DMS53 treated with DMSO at 0.1 percent for 48 hours (cell line): ENCODE data around the gene DLG2.
A peak's percentile ranks its signal among the peaks of the same experiment; 100 is the strongest.
"Not testable (repeated sequence)": the region's sequence is repeated elsewhere in the genome, so short reads cannot be mapped to it uniquely, and the experiment has no call there.

Source experiments
- DNase-seq: peaks from one replicate; lab custom pipeline; 2025; ENCODE audit not compliant: unreplicated experiment; lab: John Stamatoyannopoulos, UW

DLG2 gene

GRCh38 chr11:85627332-85627997 lies at the start of gene DLG2:
Gene DLG2 (minus strand): TSS chr11:85627344.
- DNase-seq: peak; percentile 67

- no peak for DNase-seq
Observed at GRCh38 chr11:85673393-85673792, 46.2 kb upstream of the DLG2 start.

DNA sequence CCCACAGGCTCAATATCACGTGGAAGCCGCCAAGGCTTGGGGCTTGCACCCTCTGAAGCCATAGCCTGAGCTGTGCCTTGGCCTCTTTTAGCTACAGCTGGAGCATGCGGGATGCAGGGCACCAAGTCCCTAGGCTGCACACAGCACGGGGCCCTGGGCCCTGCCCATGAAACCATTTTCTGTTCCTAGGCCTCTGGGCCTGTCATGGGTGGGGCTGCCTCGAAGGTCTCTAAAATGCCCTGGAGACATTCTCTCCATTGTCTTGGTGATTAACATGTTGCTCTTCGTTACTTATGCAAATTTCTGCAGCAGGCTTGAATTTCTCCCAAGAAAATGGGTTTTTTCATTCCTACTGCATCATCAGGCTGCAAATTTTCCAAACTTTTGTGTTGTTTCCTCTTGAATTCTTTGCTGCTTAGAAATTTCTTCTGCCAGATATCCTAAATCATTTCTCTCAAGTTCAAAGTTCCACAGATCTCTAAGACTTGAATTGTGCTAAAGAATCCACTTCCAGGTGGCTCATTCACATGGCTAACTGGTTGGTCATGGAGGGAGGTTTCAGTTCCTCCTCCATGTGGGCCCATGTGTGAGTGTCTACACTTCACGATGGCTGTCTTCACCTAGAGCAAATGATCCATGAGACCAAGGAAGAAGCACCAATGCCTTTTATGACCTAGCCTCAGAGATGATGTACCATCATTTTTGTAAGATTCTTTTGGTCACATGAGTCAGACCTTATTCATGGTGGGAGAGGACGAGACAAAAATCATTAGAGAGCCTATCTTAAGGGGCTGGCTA lies 45.2 kb upstream of the DLG2 start:
- DNase-seq: no peak

DNA sequence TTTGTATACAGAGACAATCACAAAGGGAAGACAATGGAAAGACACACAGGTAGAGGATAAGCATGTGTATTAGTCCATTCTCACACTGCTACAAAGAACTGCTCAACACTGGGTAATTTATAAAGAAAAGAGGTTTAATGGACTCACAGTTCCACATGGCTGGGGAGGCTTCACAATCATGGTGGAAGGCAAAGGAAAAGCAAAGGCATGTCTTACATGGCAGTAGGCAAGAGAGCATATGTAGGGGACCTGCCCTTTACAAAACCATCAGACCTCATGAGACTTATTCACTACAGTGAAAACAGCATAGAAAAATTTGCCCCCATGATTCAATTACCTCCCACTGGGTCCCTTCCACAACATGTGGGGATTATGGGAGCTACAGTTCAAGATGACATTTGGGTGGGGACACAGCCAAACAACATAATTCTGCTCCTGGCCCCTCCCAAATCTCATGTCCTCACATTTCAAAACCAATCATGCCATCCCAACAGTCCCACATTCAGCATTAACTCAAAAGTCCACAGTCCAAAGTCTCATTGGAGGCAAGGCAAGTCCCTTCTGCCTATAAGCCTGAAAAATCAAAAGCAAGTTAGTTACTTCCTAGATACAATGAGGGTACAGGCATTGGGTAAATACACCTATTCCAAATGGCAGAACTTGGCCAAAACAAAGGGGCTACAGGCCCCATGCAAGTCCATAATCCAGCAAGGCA lies 44.0 kb upstream of the DLG2 start:
- not testable (repeated sequence) for DNase-seq

GRCh38 chr11:85668157-85668556 lies 41.0 kb upstream of the DLG2 start:
- no peak for DNase-seq

DNA sequence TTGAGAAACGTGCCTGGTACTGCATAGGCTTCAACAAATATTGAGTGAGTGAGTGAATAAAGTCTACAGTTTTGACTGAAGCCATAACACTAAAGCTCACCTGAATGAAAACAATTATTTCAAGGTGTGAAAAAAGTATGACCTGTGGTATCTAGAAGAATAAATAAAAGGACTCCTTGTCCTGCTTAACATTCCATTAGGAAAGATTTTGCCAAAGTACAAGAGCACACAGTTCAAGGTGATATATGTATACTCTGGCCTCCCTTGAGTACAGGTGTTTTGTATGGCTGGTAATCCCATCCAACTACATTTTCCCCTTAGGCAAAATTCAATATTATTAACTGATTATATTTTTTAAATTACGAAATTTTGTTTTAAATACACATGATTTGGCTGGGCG lies 39.5 kb upstream of the DLG2 start:
- no peak for DNase-seq

GRCh38 chr11:85665733-85666132 lies 38.6 kb upstream of the DLG2 start:
- DNase-seq: no peak

DNA sequence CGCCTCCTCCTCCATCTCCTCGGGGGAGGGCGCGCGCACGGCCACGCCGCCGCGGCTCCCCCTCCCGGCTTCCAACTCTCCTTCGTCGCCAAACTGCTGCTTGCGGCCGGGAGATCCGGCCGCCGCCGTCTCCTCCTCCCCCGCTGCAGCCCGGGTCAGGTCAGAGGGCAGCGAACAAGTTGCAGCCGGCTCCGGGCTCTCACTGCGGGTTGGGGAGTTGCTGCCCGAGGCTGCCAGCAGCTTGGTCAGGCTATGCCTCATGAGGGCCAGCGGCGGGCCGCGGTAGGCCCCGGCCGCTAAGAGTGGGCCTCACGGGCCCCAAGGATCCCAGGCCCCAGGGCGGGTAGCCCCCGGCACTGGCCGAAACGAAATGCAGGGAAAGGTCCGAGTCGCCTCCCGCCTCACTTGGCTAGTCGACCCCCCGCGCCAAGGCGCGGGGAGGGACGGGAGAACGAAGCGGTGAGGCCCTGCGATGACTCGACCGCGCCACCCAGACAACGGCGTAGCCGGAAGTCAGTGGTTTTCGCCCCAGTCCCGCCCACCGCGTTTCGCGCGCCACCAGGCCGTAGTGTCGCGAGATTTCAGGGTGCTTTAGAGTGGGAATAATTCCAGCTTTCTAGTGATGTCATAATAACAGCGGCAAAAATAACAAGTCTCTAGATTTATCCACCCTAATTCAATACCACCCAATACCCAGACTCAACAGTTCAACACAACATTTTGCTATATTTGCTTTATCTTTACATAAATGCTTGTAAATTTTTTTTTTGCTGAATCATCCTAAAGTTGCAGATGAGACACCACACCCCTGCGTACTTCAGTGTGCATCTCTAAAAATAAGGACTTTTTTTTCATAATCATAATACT lies 37.7 kb upstream of the DLG2 start, which contains the start of gene CREBZF:
Gene CREBZF, minus strand, starts transcription at position 515 of the 867 bp plus-strand sequence. Its CDS starts 254 bp downstream, at position 261.
- peak; percentile 98 for DNase-seq

DNA sequence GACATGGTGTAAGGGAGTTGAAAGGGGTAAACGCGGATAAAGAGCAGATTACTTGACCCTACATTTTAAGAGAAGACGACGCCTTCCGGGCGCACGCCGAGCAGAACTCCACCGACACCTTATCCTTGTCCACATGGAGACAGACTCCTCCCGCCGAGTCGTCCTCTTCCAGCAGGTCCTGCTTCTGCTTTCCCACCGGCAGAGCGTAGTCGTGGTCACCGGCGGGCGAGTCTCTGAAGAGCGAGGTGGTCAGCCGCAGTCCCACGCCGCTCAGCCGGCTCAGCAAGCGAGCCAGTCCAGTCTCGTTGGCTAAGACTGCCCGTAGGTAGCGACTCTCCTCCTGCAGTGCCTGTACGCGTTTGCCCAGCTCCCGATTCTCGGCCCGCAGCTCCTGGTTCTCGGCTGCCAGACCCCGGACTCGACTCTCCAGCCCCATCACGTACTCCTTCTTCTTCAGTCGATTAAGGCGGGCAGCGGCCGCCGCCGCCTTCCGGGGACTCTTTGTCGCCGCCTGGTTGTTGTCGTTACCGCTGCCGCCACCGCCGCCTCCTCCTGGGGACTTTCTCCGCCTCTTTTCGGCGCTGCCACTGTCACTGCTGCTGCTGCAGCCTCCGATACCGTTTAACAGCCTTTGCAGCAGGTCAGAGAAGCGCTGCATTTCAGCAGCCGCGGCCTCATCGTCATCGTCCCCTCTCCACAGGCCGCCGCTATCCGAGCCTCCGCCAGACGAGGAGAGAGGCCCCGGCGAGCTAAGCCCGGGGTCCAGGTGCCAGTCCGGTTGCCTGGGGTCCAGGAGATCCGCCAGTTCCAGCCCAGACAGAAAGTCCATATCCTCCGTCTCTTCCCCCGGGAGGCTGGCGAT lies 36.8 kb upstream of the DLG2 start:
- DNase-seq: peak; percentile 83

DNA sequence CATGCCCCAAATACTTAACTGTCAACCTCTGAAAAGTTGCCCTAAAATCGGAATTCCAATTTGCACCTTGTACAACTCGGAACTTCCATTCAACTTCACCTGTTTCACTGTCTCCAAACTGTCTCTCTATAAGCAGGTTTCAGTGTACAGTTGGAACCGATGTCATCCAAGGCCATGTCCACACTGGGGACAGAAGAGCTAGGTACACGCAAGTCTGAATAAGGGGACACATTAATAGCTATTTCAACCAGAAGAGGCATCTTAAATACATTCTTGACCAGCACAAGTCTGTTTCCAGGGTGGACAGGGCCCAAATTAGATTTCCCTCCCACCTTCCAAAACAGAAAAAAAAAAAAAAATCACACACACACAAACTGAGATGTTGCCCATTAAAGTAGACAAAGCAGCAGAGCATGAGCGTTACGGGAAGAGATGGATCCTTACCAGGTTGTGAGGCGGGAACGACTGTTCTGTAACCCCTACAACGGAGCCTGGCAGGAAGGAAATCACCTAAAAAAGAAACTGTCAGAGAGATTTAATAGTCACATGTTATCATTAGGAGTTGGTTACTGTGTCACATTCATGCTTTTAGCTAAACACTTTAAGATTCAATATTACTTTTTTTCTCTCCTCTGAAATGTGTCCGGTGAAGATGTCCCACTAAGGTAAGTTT lies 36.1 kb upstream of the DLG2 start:
- DNase-seq: no peak

- no peak for DNase-seq
Observed at GRCh38 chr11:85661972-85662664, 35.0 kb upstream of the DLG2 start.

GRCh38 chr11:85658180-85658579 lies 31.0 kb upstream of the DLG2 start:
- DNase-seq: no peak

DNA sequence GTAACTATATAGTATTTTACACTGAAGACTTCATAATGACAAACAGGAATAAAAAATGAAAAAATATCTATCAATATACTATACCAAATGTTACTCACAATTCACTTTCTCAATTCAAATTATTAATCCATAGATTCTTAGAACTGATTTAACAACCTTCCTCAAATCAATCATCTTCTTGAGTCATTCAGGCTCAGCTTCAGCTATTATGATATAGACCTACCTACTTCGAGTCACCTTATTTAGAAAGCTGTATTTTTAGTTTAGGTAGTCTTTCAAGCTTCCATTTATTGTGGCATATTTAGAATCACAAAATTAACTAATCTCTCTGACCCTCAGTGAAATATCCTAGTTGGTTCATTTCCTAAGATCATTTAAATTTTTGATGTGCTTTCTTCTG lies 29.6 kb upstream of the DLG2 start:
- DNase-seq: no peak

DNA sequence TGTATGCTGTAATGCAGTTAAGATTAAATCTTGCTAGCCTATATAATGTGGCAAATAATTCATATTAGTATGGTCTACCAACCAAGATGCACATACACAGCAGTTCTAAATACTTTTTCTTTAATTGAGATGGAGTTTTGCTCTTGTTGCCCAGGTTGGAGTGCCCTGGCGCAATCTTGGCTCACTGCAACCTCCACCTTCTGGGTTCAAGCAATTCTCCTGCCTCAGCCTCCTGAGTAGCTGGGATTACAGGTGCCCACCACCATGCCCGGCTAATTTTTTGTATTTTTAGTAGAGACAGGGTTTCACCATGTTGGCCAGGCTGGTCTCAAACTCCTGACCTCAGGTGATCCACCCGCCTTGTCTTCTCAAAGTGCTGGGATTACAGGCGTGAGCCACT lies 27.2 kb upstream of the DLG2 start:
- DNase-seq: not testable (repeated sequence)

- no peak for DNase-seq
Observed at GRCh38 chr11:85652786-85653447, 25.8 kb upstream of the DLG2 start.

DNA sequence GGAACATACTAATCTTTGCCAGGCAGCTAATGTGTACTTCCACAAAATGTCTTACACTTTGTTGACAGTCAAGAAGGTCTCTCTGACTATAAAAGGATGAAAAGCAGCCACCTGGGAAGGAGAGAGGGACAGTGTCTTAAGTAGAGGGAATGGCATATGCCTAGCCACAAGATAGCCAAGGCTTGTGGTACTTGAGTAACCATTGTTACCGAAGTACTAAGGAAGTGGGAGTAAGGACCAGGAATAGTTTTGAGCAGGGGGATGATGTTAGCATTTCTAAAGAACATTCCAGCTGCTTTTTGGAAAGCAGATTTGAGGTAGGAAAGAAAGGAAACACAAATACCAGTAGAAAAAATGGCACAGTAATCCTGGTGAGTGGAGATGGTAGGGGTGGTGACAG lies 24.0 kb upstream of the DLG2 start:
- DNase-seq: no peak

- DNase-seq: peak; percentile 98
Observed at GRCh38 chr11:85647604-85648299, 20.6 kb upstream of the DLG2 start, which contains the start of gene TMEM126A. Gene TMEM126A (plus strand): TSS chr11:85647967. CDS start chr11:85650256, 2,289 bp downstream.
